DND-41 (cell line): Measurements from ENCODE around the gene PACRG.

Experiments
- ATAC-seq: fragments of 200-7000 bp; cut with Tn5 transposase; 3 replicates; pipeline ENCODE4 v1.9.1; 2021; ENCODE audit warnings: low read depth; ENCODE audit not compliant: insufficient read depth
- DNase-seq: peaks from one replicate; pipeline ENCODE4 v3.0.0-alpha.2; 2020
- H2AFZ ChIP-seq: 2 replicates; pipeline ENCODE4 v1.6.0; 2012; ENCODE audit warnings: low read depth, low read length
- H3K27ac ChIP-seq: 2 replicates; pipeline ENCODE4 v1.5.1; 2012; ENCODE audit warnings: low read length, inconsistent platforms
- H3K27me3 ChIP-seq: fragments of 200-600 bp; sonication (generic); 2 replicates; pipeline ENCODE4 v1.6.0; 2012; ENCODE audit warnings: low read length, mild to moderate bottlenecking, inconsistent platforms; ENCODE audit not compliant: insufficient read depth, poor library complexity
- H3K36me3 ChIP-seq: 2 replicates; pipeline ENCODE4 v1.5.1; 2012; ENCODE audit warnings: low read length, inconsistent platforms; ENCODE audit not compliant: insufficient read depth
- H3K4me1 ChIP-seq: 2 replicates; pipeline ENCODE4 v1.5.1; 2012; ENCODE audit warnings: mild to moderate bottlenecking, low read length; ENCODE audit not compliant: insufficient read depth
- H3K4me2 ChIP-seq: 2 replicates; pipeline ENCODE4 v1.6.0; 2012; ENCODE audit warnings: mild to moderate bottlenecking, moderate library complexity, low read length, inconsistent platforms; ENCODE audit not compliant: insufficient read depth
- H3K4me3 ChIP-seq, 2 experiments: fragments of 200-600 bp in 1 of 2; shearing (Covaris generic) in 1 of 2; 2 replicates each; pipeline ENCODE4 v1.5.1; 2012 to 2016; ENCODE audit warnings: inconsistent platforms in 2 of 2, low read length in 2 of 2, mild to moderate bottlenecking in 2 of 2, low read depth in 1 of 2, moderate library complexity in 1 of 2
- H3K79me2 ChIP-seq: 2 replicates; pipeline ENCODE4 v1.6.0; 2012; ENCODE audit warnings: low read length, inconsistent platforms; ENCODE audit not compliant: insufficient read depth
- H3K9ac ChIP-seq: 2 replicates; pipeline ENCODE4 v1.6.0; 2012; ENCODE audit warnings: low read depth, mild to moderate bottlenecking, inconsistent platforms, low read length, moderate library complexity
- H3K9me3 ChIP-seq: 2 replicates; pipeline ENCODE4 v1.5.1; 2012; ENCODE audit warnings: low read length, moderate library complexity, mild to moderate bottlenecking, inconsistent platforms; ENCODE audit not compliant: insufficient read depth, severe bottlenecking
- H4K20me1 ChIP-seq: 2 replicates; pipeline ENCODE4 v1.6.0; 2012; ENCODE audit warnings: low read length; ENCODE audit not compliant: insufficient read depth
- CTCF ChIP-seq: IDR thresholded peaks from 2 replicates; pipeline ENCODE4 v1.5.1; 2012; ENCODE audit warnings: borderline replicate concordance, low read length, moderate library complexity, mild to moderate bottlenecking; ENCODE audit not compliant: poor library complexity, severe bottlenecking; ENCODE audit errors: extremely low read depth
- EZH2 ChIP-seq: IDR thresholded peaks from 3 replicates; pipeline ENCODE4 v1.6.1; 2012; ENCODE audit warnings: borderline replicate concordance, low read depth, mild to moderate bottlenecking, moderate library complexity, low read length, inconsistent platforms; ENCODE audit not compliant: severe bottlenecking

Gene PACRG

GRCh38 chr6:162845972-162846371 is 118.2 kb downstream of the PACRG start:
- H3K27me3 ChIP-seq, result no peaks in the 10 kb centered on the region
- no peaks in the 10 kb centered on the region for H4K20me1 ChIP-seq
- no peak overlapping the region for H3K27ac ChIP-seq
- ATAC-seq (no peak), DNase-seq (no peak)
- no peaks in the 10 kb centered on the region for H3K36me3 ChIP-seq
- H3K9ac ChIP-seq, result no peak overlapping the region
- no peaks in the 10 kb centered on the region for H3K9me3 ChIP-seq
- no peaks in the 10 kb centered on the region for H3K4me1 ChIP-seq
- H3K79me2 ChIP-seq, result no peaks in the 10 kb centered on the region
- H2AFZ ChIP-seq, result no peak overlapping the region
- no peak overlapping the region for H3K4me2 ChIP-seq
- H3K4me3 ChIP-seq, result no peak overlapping the region
- TF ChIP-seq EZH2 (no peak), CTCF (no peak)

GRCh38 chr6:162846723-162847122 is 118.9 kb downstream of the PACRG start:
- Histone ChIP-seq H3K4me2 (no peak overlapping the region), H3K4me1 (no peaks in the 10 kb centered on the region), H3K9ac (no peak overlapping the region), H3K4me3 (no peak overlapping the region), H3K9me3 (no peaks in the 10 kb centered on the region), H3K36me3 (no peaks in the 10 kb centered on the region), H4K20me1 (no peaks in the 10 kb centered on the region), H3K27ac (no peak overlapping the region), H2AFZ (no peak overlapping the region), H3K79me2 (no peaks in the 10 kb centered on the region), H3K27me3 (no peaks in the 10 kb centered on the region)
- DNase-seq (no peak), ATAC-seq (no peak)
- TF ChIP-seq CTCF (no peak), EZH2 (no peak)

- Histone ChIP-seq H3K79me2 (no peaks in the 10 kb centered on the region), H3K36me3 (no peaks in the 10 kb centered on the region), H2AFZ (no peak overlapping the region), H3K27me3 (no peaks in the 10 kb centered on the region), H3K4me3 (no peak overlapping the region), H4K20me1 (no peaks in the 10 kb centered on the region), H3K9ac (no peak overlapping the region), H3K27ac (no peak overlapping the region), H3K4me1 (no peaks in the 10 kb centered on the region), H3K9me3 (no peaks in the 10 kb centered on the region), H3K4me2 (no peak overlapping the region)
- DNase-seq (no peak), ATAC-seq (no peak)
- no peak for TF ChIP-seq EZH2
These were observed 121.5 kb downstream of the PACRG start for GRCh38 chr6:162849269-162849668.

- Histone ChIP-seq H3K79me2 (no peaks in the 10 kb centered on the region), H3K27me3 (no peaks in the 10 kb centered on the region), H2AFZ (no peak overlapping the region), H3K36me3 (no peaks in the 10 kb centered on the region), H3K4me3 (no peak overlapping the region), H3K27ac (no peak overlapping the region), H3K4me1 (no peaks in the 10 kb centered on the region), H3K9ac (no peak overlapping the region), H3K4me2 (no peak overlapping the region), H3K9me3 (no peaks in the 10 kb centered on the region), H4K20me1 (no peaks in the 10 kb centered on the region)
- ATAC-seq (no peak), DNase-seq (no peak)
- no peak for TF ChIP-seq EZH2
- no peak for TF ChIP-seq CTCF
These were observed 124.4 kb downstream of the PACRG start for GRCh38 chr6:162852192-162852591.
